IMR-90 (cell line): ENCODE data around the gene STEAP4. TPM values are rescaled to one million over a fixed set of nuclear protein-coding genes. Genes with fewer than 3 reads are reported as not detected.

Experiments
- ATAC-seq: fragments of 200-7000 bp; cut with Tn5 transposase; 2 replicates; pipeline ENCODE4 v1.9.1; 2020; ENCODE audit warnings: low read depth, mild to moderate bottlenecking, moderate library complexity
- BruUV-seq: library from RNA; stranded (reverse); fragments of 400-500 nt; replicated peaks from 2 replicates; lab custom pipeline; 2021; lab: Mats Ljungman, UMichigan
- CTCF ChIA-PET: fragments of 300-600 bp; formaldehyde crosslinking; extraction: SDS; loops from one replicate; lab custom pipeline; 2021; ENCODE audit warnings: antibody characterized with exemption; lab: Yijun Ruan, JAX
- POLR2A ChIA-PET: fragments of 300-600 bp; sonication (Branson Sonifier 250); formaldehyde crosslinking; loops from one replicate; lab custom pipeline; 2022; ENCODE audit warnings: antibody characterized with exemption; ENCODE audit not compliant: unreplicated experiment; lab: Charles Lee
- DNase-seq: peaks from one replicate; pipeline ENCODE4 v3.0.0; 2013
- H2AFZ ChIP-seq: replicated peaks from 2 replicates; pipeline ENCODE3; 2013; ENCODE audit warnings: low read length, mild to moderate bottlenecking; ENCODE audit not compliant: poor library complexity
- H2AK5ac ChIP-seq: 2 replicates; pipeline ENCODE4 v1.6.1; 2013; ENCODE audit warnings: low read depth, low read length, inconsistent platforms
- H2AK9ac ChIP-seq: replicated peaks from 2 replicates; pipeline ENCODE3; 2013; ENCODE audit warnings: mild to moderate bottlenecking, low read depth, low read length, moderate library complexity; ENCODE audit not compliant: poor library complexity
- H2BK120ac ChIP-seq: 2 replicates; pipeline ENCODE4 v1.6.1; 2013; ENCODE audit warnings: low read depth, low read length, inconsistent platforms
- H2BK15ac ChIP-seq: 3 replicates; pipeline ENCODE4 v1.6.1; 2013; ENCODE audit warnings: low read depth, low read length, inconsistent platforms
- H2BK20ac ChIP-seq: 2 replicates; pipeline ENCODE4 v1.6.1; 2013; ENCODE audit warnings: low read depth, mild to moderate bottlenecking, inconsistent platforms, low read length, moderate library complexity
- H2BK5ac ChIP-seq: 2 replicates; pipeline ENCODE4 v1.6.1; 2013; ENCODE audit warnings: mild to moderate bottlenecking, low read depth, low read length, inconsistent platforms; ENCODE audit not compliant: poor library complexity, severe bottlenecking
- H3K14ac ChIP-seq: replicated peaks from 2 replicates; pipeline ENCODE4 v1.6.1; 2013; ENCODE audit warnings: low read depth, low read length, inconsistent platforms
- H3K18ac ChIP-seq: 2 replicates; pipeline ENCODE4 v1.6.1; 2013; ENCODE audit warnings: low read depth, low read length, control low read depth
- H3K23ac ChIP-seq: 2 replicates; pipeline ENCODE4 v1.6.1; 2013; ENCODE audit warnings: low read depth, low read length, inconsistent platforms
- H3K27ac ChIP-seq: 2 replicates; pipeline ENCODE4 v1.5.1; 2013; ENCODE audit warnings: mild to moderate bottlenecking, control low read depth, low read length; ENCODE audit not compliant: insufficient read depth
- H3K27me3 ChIP-seq: 2 replicates; pipeline ENCODE4 v1.6.1; 2013; ENCODE audit warnings: low read length; ENCODE audit not compliant: control insufficient read depth, insufficient read depth
- H3K36me3 ChIP-seq: 2 replicates; pipeline ENCODE4 v1.6.1; 2013; ENCODE audit warnings: low read length, mixed read lengths; ENCODE audit not compliant: control insufficient read depth, insufficient read depth
- H3K4ac ChIP-seq: 2 replicates; pipeline ENCODE4 v1.6.1; 2013; ENCODE audit warnings: low read depth, low read length, inconsistent platforms
- H3K4me1 ChIP-seq: 2 replicates; pipeline ENCODE4 v1.6.1; 2013; ENCODE audit warnings: low read length, mixed read lengths; ENCODE audit not compliant: control insufficient read depth, insufficient read depth
- H3K4me2 ChIP-seq: 2 replicates; pipeline ENCODE4 v1.6.1; 2013; ENCODE audit warnings: low read depth, mild to moderate bottlenecking, control low read depth, low read length, moderate library complexity
- H3K4me3 ChIP-seq: 2 replicates; pipeline ENCODE4 v1.5.1; 2013; ENCODE audit warnings: low read depth, mild to moderate bottlenecking, control low read depth, low read length, moderate library complexity; ENCODE audit not compliant: insufficient read depth
- H3K56ac ChIP-seq: 2 replicates; pipeline ENCODE4 v1.6.1; 2013; ENCODE audit warnings: low read length, inconsistent platforms; ENCODE audit not compliant: insufficient read depth; ENCODE audit errors: extremely low read depth
- H3K79me1 ChIP-seq, 2 experiments: 2 replicates each; pipeline ENCODE4 v1.6.1; 2013; ENCODE audit warnings: low read length in 2 of 2, inconsistent platforms in 1 of 2, low read depth in 1 of 2
- H3K9ac ChIP-seq: 2 replicates; pipeline ENCODE4 v1.6.1; 2013; ENCODE audit warnings: low read depth, low read length, control low read depth
- H3K9me1 ChIP-seq: 2 replicates; pipeline ENCODE4 v1.6.1; 2013; ENCODE audit warnings: low read length, inconsistent platforms; ENCODE audit not compliant: insufficient read depth
- H3K9me3 ChIP-seq: 2 replicates; pipeline ENCODE4 v1.6.1; 2013; ENCODE audit warnings: low read length; ENCODE audit not compliant: control insufficient read depth, insufficient read depth
- H4K20me1 ChIP-seq: 2 replicates; pipeline ENCODE4 v1.6.1; 2013; ENCODE audit warnings: low read length, inconsistent platforms; ENCODE audit not compliant: insufficient read depth
- H4K5ac ChIP-seq: 2 replicates; pipeline ENCODE4 v1.6.1; 2013; ENCODE audit warnings: mild to moderate bottlenecking, low read depth, low read length, control low read depth
- H4K8ac ChIP-seq, 2 experiments: 2 replicates each; pipeline ENCODE4 v1.6.1; 2013; ENCODE audit warnings: low read depth in 2 of 2, low read length in 2 of 2, control low read depth in 1 of 2, inconsistent platforms in 1 of 2
- H4K91ac ChIP-seq: 2 replicates; pipeline ENCODE4 v1.6.1; 2013; ENCODE audit warnings: low read depth, low read length, inconsistent platforms; ENCODE audit not compliant: insufficient read depth
- CHD1 ChIP-seq: IDR thresholded peaks from 2 replicates; pipeline ENCODE4 v1.6.1; 2012; ENCODE audit warnings: low read depth, low read length, improper control_type of control experiment
- CTCF ChIP-seq: conservative IDR thresholded peaks from 2 replicates; pipeline ENCODE4 v1.5.1; 2012; ENCODE audit warnings: mild to moderate bottlenecking, low read depth, low read length, improper control_type of control experiment
- RAD21 ChIP-seq: IDR thresholded peaks from 2 replicates; pipeline ENCODE4 v1.6.1; 2012; ENCODE audit warnings: low read length, improper control_type of control experiment
- RCOR1 ChIP-seq: IDR thresholded peaks from 2 replicates; pipeline ENCODE4 v1.6.1; 2012; ENCODE audit warnings: mild to moderate bottlenecking, low read length, improper control_type of control experiment; ENCODE audit not compliant: insufficient replicate concordance
- RFX5 ChIP-seq: IDR thresholded peaks from 2 replicates; pipeline ENCODE4 v1.8.0; 2012; ENCODE audit warnings: low read depth, mild to moderate bottlenecking, low read length, moderate library complexity
- SMC3 ChIP-seq: fragments of 150-350 bp; IDR thresholded peaks from 2 replicates; pipeline ENCODE4 v1.6.1; 2016; ENCODE audit warnings: low read depth, mild to moderate bottlenecking, antibody characterized with exemption, low read length, moderate library complexity
- WGBS, 2 experiments: methylation state at CpG; one replicate each; pipeline versions ENCODE4 v1.1.5 to v1.1.7; 2013; ENCODE audit warnings: missing lambda C conversion rate in 2 of 2; ENCODE audit not compliant: insufficient read length in 1 of 2; ENCODE audit errors: extremely low coverage in 2 of 2; 5-methylcytosine and 5-hydroxymethylcytosine counted together
- dilution Hi-C: fragments of 300-500 bp; cut with HindIII; formaldehyde crosslinking; loops from one replicate; pipeline ENCODE4 v1.14.3; 2018; ENCODE audit warnings: low sequenced_read_pairs; ENCODE audit not compliant: unreplicated experiment
- in situ Hi-C: fragments of 300-500 bp; cut with MboI; formaldehyde crosslinking; loops from 3 replicates; pipeline ENCODE4 v1.14.3; 2019; ENCODE audit warnings: low sequenced_read_pairs, inconsistent platforms, mixed read lengths
- intact Hi-C: fragments of 100-400 bp; cut with micrococcal nuclease; formaldehyde crosslinking; loops from 2 replicates; pipeline ENCODE4 v1.10.0; 2022
- polyA plus RNA-seq, 3 experiments: library from polyadenylated mRNA; depleted of rRNA; stranded (reverse); fragments of >200 nt; gene quantifications; 2 replicates each; pipeline ENCODE4 v1.2.3, GENCODE V29; 2012; ENCODE audit warnings: low replicate concordance in 1 of 3
- total RNA-seq: library from RNA; depleted of rRNA; stranded (reverse); fragments of >200 nt; gene quantifications from 2 replicates; pipeline ENCODE4 v1.2.3, GENCODE V29; 2012

The STEAP4 gene
- total and polyA plus RNA-seq, 2 of the 4 experiments (the other 2 are of a cell fraction), result not detected

GRCh38 chr7:88307823-88308222 is 1.1 kb upstream of the STEAP4 start:
- ChIA-PET CTCF (no interaction called here), POLR2A (no interaction called here)
- Histone ChIP-seq H3K9me1 (no peaks in the 10 kb centered on the region), H2BK120ac (no peak overlapping the region), H3K18ac (no peak overlapping the region), H3K4me2 (no peak overlapping the region), H3K36me3 (no peaks in the 10 kb centered on the region), H3K9me3 (no peaks in the 10 kb centered on the region), H4K5ac (no peak overlapping the region), H2AK5ac (no peak overlapping the region), H3K9ac (no peak overlapping the region), H3K27ac (no peak overlapping the region), H3K4me1 (no peaks in the 10 kb centered on the region), H3K14ac (no peak overlapping the region), H3K27me3 (no peaks in the 10 kb centered on the region; the same call in 1 of the 2 replicates), H2AK9ac (no peak overlapping the region), H4K20me1 (no peaks in the 10 kb centered on the region), H2BK5ac (no peak overlapping the region), H2AFZ (no peak overlapping the region), H2BK15ac (no peak overlapping the region), H3K56ac (no peak overlapping the region), H3K23ac (no peak overlapping the region), H3K4ac (no peak overlapping the region), H2BK20ac (no peak overlapping the region), H4K91ac (no peak overlapping the region), H3K4me3 (no peak overlapping the region), H3K79me1 (no peaks in the 10 kb centered on the region), H4K8ac (no peak overlapping the region)
- TF ChIP-seq CHD1, result no peak
- no peak for TF ChIP-seq RFX5
- no peak for TF ChIP-seq RAD21
- TF ChIP-seq RCOR1, result no peak
- TF ChIP-seq SMC3, result no peak
- no peak for TF ChIP-seq CTCF
- ATAC-seq, result no peak
- WGBS, 2 experiments, result no CpG with 5 or more reads among the region's 3 CpGs
- dilution Hi-C loops (no loop called here), in situ Hi-C loops (no loop called here), intact Hi-C loops (no loop called here)
- no TSS peak for BruUV-seq
- no peak for DNase-seq
